HepG2 (cell line): ENCODE data around the gene PTGIS. TPM values are rescaled to one million over a fixed set of nuclear protein-coding genes. Genes with fewer than 3 reads are reported as not detected.

ENCODE experiments used
- ATM ChIP-seq: fragments of 450-650 bp; IDR thresholded peaks from 2 replicates; pipeline ENCODE4 v1.7.1; 2017; ENCODE audit warnings: mild to moderate bottlenecking, borderline replicate concordance
- CAMTA2 ChIP-seq: sonication (generic); formaldehyde crosslinking; IDR thresholded peaks from 2 replicates; pipeline ENCODE4 v1.4.0; 2020; ENCODE audit warnings: mild to moderate bottlenecking, missing genetic modification reagents, borderline replicate concordance
- NCOA5 ChIP-seq: sonication (generic); formaldehyde crosslinking; IDR thresholded peaks from 2 replicates; pipeline ENCODE4 v1.4.0; 2020; ENCODE audit warnings: missing genetic modification reagents
- NKX3-1 ChIP-seq: sonication (generic); formaldehyde crosslinking; IDR thresholded peaks from 2 replicates; pipeline ENCODE4 v1.5.0; 2020; ENCODE audit warnings: missing genetic modification reagents
- RORA ChIP-seq: sonication (generic); formaldehyde crosslinking; IDR thresholded peaks from 2 replicates; pipeline ENCODE4 v1.5.0; 2020; ENCODE audit warnings: mild to moderate bottlenecking, missing genetic modification reagents, moderate library complexity
- SP4 ChIP-seq: sonication (generic); formaldehyde crosslinking; IDR thresholded peaks from 2 replicates; pipeline ENCODE4 v1.8.1; 2023; ENCODE audit warnings: mild to moderate bottlenecking, missing genetic modification reagents
- TBX2 ChIP-seq: sonication (generic); formaldehyde crosslinking; IDR thresholded peaks from 2 replicates; pipeline ENCODE4 v1.5.0; 2020; ENCODE audit warnings: missing genetic modification reagents, mild to moderate bottlenecking, borderline replicate concordance
- TGIF2 ChIP-seq: IDR thresholded peaks from 2 replicates; pipeline ENCODE4 v1.6.1; 2016; ENCODE audit warnings: control low read depth, missing compliant biosample characterization
- TP53 ChIP-seq: sonication (generic); formaldehyde crosslinking; conservative IDR thresholded peaks from 2 replicates; pipeline ENCODE4 v1.4.0; 2020; ENCODE audit warnings: missing genetic modification reagents
- ZC3H4 ChIP-seq: sonication (generic); formaldehyde crosslinking; IDR thresholded peaks from 2 replicates; pipeline ENCODE4 v1.4.0; 2020; ENCODE audit warnings: missing genetic modification reagents, borderline replicate concordance
- ZNF335 ChIP-seq: sonication (generic); formaldehyde crosslinking; IDR thresholded peaks from 2 replicates; pipeline ENCODE4 v1.4.0; 2020; ENCODE audit warnings: missing genetic modification reagents
- ZNF446 ChIP-seq: sonication (generic); formaldehyde crosslinking; IDR thresholded peaks from 2 replicates; pipeline ENCODE4 v1.5.0; 2020; ENCODE audit warnings: mild to moderate bottlenecking, missing genetic modification reagents
- ZNF460 ChIP-seq: sonication (generic); formaldehyde crosslinking; IDR thresholded peaks from 2 replicates; pipeline ENCODE4 v1.5.1; 2020; ENCODE audit warnings: missing genetic modification reagents, mild to moderate bottlenecking, borderline replicate concordance
- ZNF766 ChIP-seq: sonication (generic); formaldehyde crosslinking; IDR thresholded peaks from 2 replicates; pipeline ENCODE4 v1.5.0; 2020; ENCODE audit warnings: missing genetic modification reagents, borderline replicate concordance
- ZSCAN25 ChIP-seq: sonication (generic); formaldehyde crosslinking; IDR thresholded peaks from 2 replicates; pipeline ENCODE4 v1.8.0; 2022; ENCODE audit warnings: mild to moderate bottlenecking, missing genetic modification reagents
- polyA plus RNA-seq, 8 experiments: library from polyadenylated mRNA; depleted of rRNA in 3 of 8; stranded (reverse) in 7 of 8; unstranded in 1 of 8; fragments of >200 nt; fragmentation: Illumina TruSeq in 4 of 8; extraction: Trizol in 4 of 8; gene quantifications; 2 replicates each; pipeline versions ENCODE4 v1.2.1 to v1.2.3, GENCODE V29; 2011 to 2016; ENCODE audit warnings: low read depth in 4 of 8, missing spikeins in 1 of 8, mixed read lengths in 1 of 8; ENCODE audit not compliant: insufficient read depth in 1 of 8
- total RNA-seq, 5 experiments: library from RNA; depleted of rRNA; stranded (reverse); fragments of >200 nt; fragmentation: Illumina TruSeq; extraction: Trizol; gene quantifications; 2 replicates each; pipeline ENCODE4 v1.2.3, GENCODE V29; 2016; ENCODE audit warnings: low read depth in 1 of 5
- TF ChIP-seq, protein P1 (sequence below): sonication (generic); formaldehyde crosslinking; IDR thresholded peaks from 2 replicates; pipeline ENCODE4 v1.8.1; 2023; ENCODE audit warnings: mild to moderate bottlenecking, moderate library complexity, missing genetic modification reagents
- TF ChIP-seq, protein P2 (sequence below): sonication (generic); formaldehyde crosslinking; IDR thresholded peaks from 2 replicates; pipeline ENCODE4 v1.5.0; 2020; ENCODE audit warnings: mild to moderate bottlenecking, missing genetic modification reagents, moderate library complexity
- TF ChIP-seq, protein P3 (sequence below): sonication (generic); formaldehyde crosslinking; IDR thresholded peaks from 2 replicates; pipeline ENCODE4 v1.5.0; 2020; ENCODE audit warnings: mild to moderate bottlenecking, missing genetic modification reagents, borderline replicate concordance
- TF ChIP-seq, protein P4 (sequence below): sonication (generic); formaldehyde crosslinking; IDR thresholded peaks from 2 replicates; pipeline ENCODE4 v1.4.0; 2020; ENCODE audit warnings: mild to moderate bottlenecking, missing genetic modification reagents
- TF ChIP-seq, protein P5 (sequence below): sonication (generic); formaldehyde crosslinking; IDR thresholded peaks from 2 replicates; pipeline ENCODE4 v1.8.1; 2022; ENCODE audit warnings: low read depth, mild to moderate bottlenecking, missing genetic modification reagents

Gene PTGIS
- total and polyA plus RNA-seq, 2 of the 13 experiments (the other 11 are each of a cell fraction or from before 2014, with no cell fraction given), result not detected

DNA sequence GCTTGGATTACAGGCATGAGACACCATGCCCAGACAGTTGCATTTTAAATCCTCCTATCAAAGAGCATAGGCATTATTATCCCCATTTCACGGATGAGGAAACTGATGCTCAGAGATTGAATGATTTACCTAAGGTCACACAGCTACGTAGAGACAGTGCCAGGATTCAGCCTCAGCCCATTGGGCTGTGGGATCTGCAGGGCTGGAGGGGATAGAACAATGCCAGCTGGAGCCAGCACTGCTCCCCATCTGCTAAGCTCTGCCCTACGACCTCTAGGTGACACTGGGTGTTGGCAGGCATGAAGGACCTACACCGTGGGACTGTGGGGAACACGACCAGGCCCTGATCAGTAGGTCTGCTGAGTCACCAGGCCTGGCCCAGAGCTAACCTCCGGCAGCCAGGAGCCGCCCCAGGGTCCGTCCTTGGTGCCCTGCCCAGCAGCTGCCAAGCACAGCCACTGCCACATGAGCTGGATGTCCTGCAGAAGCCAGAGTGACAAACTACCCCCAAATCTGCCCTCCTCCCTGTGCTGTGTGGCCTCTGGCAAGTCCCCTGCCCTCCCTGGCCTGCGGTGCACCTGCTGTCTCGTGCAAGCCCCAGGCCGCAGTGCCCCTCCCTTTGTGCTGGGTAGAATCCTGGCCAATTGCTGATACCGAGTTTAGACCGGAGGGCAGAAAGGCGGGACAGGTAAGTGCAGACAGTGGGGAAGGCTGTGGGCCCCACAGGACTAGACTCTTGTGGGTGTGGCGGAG, 47.6 kb upstream of the PTGIS start (continued):
- no peak for TF ChIP-seq ZNF446 (CRISPR knock-in tag)
- TF ChIP-seq NCOA5 (CRISPR knock-in tag), result no peak
- no peak for TF ChIP-seq TP53
- no peak for TF ChIP-seq ZSCAN25 (CRISPR knock-in tag)
- no peak for TF ChIP-seq SP4
- TF ChIP-seq, protein P1, sequence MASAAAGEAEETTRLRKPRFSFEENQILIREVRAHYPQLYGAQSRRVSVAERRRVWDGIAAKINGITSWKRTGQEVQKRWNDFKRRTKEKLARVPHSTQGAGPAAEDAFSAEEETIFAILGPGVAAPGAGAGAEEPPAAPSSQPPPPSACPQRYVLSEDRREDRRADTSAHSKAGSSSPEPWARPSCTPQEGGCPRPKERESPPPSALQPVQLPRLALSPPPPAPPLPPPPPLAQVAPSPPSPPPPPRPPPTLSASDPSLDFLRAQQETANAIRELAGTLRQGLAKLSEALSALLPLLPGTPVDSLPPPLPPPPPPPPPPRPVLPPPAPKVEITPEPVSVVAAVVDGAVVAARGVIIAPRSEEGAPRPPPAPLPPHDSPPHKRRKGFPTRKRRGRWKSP, result no peak
- TF ChIP-seq, protein P2, sequence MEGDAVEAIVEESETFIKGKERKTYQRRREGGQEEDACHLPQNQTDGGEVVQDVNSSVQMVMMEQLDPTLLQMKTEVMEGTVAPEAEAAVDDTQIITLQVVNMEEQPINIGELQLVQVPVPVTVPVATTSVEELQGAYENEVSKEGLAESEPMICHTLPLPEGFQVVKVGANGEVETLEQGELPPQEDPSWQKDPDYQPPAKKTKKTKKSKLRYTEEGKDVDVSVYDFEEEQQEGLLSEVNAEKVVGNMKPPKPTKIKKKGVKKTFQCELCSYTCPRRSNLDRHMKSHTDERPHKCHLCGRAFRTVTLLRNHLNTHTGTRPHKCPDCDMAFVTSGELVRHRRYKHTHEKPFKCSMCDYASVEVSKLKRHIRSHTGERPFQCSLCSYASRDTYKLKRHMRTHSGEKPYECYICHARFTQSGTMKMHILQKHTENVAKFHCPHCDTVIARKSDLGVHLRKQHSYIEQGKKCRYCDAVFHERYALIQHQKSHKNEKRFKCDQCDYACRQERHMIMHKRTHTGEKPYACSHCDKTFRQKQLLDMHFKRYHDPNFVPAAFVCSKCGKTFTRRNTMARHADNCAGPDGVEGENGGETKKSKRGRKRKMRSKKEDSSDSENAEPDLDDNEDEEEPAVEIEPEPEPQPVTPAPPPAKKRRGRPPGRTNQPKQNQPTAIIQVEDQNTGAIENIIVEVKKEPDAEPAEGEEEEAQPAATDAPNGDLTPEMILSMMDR (CRISPR knock-in tag), result peak; percentile 43
- TF ChIP-seq ZNF766 (CRISPR knock-in tag), result no peak
- peak; percentile 71; the same call in 1 of the 2 replicates for TF ChIP-seq TBX2 (CRISPR knock-in tag)
- no peak for TF ChIP-seq RORA
- no peak for TF ChIP-seq ZC3H4 (CRISPR knock-in tag)
- TF ChIP-seq ZNF335 (CRISPR knock-in tag), result no peak
- TF ChIP-seq ATM, result no peak
- no peak for TF ChIP-seq NKX3-1 (CRISPR knock-in tag)
- TF ChIP-seq, protein P3, sequence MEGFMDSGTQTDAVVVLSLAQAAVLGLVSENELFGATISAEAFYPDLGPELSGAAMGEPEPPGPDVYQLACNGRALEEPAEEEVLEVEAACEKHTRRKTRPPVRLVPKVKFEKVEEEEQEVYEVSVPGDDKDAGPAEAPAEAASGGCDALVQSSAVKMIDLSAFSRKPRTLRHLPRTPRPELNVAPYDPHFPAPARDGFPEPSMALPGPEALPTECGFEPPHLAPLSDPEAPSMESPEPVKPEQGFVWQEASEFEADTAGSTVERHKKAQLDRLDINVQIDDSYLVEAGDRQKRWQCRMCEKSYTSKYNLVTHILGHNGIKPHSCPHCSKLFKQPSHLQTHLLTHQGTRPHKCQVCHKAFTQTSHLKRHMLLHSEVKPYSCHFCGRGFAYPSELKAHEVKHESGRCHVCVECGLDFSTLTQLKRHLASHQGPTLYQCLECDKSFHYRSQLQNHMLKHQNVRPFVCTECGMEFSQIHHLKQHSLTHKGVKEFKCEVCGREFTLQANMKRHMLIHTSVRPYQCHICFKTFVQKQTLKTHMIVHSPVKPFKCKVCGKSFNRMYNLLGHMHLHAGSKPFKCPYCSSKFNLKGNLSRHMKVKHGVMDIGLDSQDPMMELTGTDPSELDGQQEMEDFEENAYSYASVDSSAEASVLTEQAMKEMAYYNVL (CRISPR knock-in tag), result peak; percentile 34
- no peak for TF ChIP-seq ZNF460
- TF ChIP-seq CAMTA2, result peak; percentile 46; the same call in 1 of the 2 replicates
- no peak for TF ChIP-seq TGIF2
- TF ChIP-seq, protein P4, sequence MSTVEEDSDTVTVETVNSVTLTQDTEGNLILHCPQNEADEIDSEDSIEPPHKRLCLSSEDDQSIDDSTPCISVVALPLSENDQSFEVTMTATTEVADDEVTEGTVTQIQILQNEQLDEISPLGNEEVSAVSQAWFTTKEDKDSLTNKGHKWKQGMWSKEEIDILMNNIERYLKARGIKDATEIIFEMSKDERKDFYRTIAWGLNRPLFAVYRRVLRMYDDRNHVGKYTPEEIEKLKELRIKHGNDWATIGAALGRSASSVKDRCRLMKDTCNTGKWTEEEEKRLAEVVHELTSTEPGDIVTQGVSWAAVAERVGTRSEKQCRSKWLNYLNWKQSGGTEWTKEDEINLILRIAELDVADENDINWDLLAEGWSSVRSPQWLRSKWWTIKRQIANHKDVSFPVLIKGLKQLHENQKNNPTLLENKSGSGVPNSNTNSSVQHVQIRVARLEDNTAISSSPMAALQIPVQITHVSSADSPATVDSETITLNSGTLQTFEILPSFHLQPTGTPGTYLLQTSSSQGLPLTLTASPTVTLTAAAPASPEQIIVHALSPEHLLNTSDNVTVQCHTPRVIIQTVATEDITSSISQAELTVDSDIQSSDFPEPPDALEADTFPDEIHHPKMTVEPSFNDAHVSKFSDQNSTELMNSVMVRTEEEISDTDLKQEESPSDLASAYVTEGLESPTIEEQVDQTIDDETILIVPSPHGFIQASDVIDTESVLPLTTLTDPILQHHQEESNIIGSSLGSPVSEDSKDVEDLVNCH (CRISPR knock-in tag), result no peak
- TF ChIP-seq, protein P5, sequence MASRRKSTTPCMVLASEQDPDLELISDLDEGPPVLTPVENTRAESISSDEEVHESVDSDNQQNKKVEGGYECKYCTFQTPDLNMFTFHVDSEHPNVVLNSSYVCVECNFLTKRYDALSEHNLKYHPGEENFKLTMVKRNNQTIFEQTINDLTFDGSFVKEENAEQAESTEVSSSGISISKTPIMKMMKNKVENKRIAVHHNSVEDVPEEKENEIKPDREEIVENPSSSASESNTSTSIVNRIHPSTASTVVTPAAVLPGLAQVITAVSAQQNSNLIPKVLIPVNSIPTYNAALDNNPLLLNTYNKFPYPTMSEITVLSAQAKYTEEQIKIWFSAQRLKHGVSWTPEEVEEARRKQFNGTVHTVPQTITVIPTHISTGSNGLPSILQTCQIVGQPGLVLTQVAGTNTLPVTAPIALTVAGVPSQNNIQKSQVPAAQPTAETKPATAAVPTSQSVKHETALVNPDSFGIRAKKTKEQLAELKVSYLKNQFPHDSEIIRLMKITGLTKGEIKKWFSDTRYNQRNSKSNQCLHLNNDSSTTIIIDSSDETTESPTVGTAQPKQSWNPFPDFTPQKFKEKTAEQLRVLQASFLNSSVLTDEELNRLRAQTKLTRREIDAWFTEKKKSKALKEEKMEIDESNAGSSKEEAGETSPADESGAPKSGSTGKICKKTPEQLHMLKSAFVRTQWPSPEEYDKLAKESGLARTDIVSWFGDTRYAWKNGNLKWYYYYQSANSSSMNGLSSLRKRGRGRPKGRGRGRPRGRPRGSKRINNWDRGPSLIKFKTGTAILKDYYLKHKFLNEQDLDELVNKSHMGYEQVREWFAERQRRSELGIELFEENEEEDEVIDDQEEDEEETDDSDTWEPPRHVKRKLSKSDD (CRISPR knock-in tag), result no peak
